GM12801 (cell line): ENCODE measurements around the gene HBA2.

ENCODE experiments used
- CTCF ChIP-seq: IDR thresholded peaks from one replicate; pipeline ENCODE4 v1.5.1; 2011; ENCODE audit warnings: control low read depth; ENCODE audit not compliant: insufficient read length; ENCODE audit errors: extremely low read depth

Gene HBA2

GRCh38 chr16:164827-165538 lies 7.7 kb upstream of the HBA2 start:
- TF ChIP-seq CTCF, result no peak

GRCh38 chr16:165539-166374 lies 6.9 kb upstream of the HBA2 start, which contains the start of gene HBM:
TSS of gene HBM (plus strand) at chr16:165978. CDS start at chr16:165998, 20 bp downstream.
- TF ChIP-seq CTCF, result no peak

- no peak for TF ChIP-seq CTCF
Measured at GRCh38 chr16:166375-167121, 6.1 kb upstream of the HBA2 start.

- no peak for TF ChIP-seq CTCF
Measured at GRCh38 chr16:167122-167690, 5.5 kb upstream of the HBA2 start.

- TF ChIP-seq CTCF, result no peak
Measured at GRCh38 chr16:168424-168823, 4.3 kb upstream of the HBA2 start.

- no peak for TF ChIP-seq CTCF
Measured at GRCh38 chr16:169014-169413, 3.7 kb upstream of the HBA2 start.

- no peak for TF ChIP-seq CTCF
Measured at GRCh38 chr16:170788-171187, 1.9 kb upstream of the HBA2 start.
